Sigmoid colon (tissue), 7 donors: ENCODE measurements around the gene AP2A2. TPM values are rescaled to one million over a fixed set of nuclear protein-coding genes. Genes with fewer than 3 reads are reported as not detected.

Experiments used
- DNase-seq: peaks from one replicate; pipeline ENCODE4 v3.0.0-alpha.2; 2019
- H3K27ac ChIP-seq, 4 donors: fragments of 200-600 bp; sonication (generic); one replicate each; pipeline ENCODE4 v1.5.1; 2016 to 2019; ENCODE audit warnings: mild to moderate bottlenecking in 1 of 4
- H3K27me3 ChIP-seq, 3 donors: fragments of 200-600 bp; sonication (generic); one replicate each; pipeline ENCODE4 v1.5.1; 2019; ENCODE audit warnings: mild to moderate bottlenecking in 1 of 3
- H3K36me3 ChIP-seq, 4 donors: fragments of 200-600 bp; sonication (generic); one replicate each; pipeline ENCODE4 v1.5.1; 2016 to 2019
- H3K4me1 ChIP-seq, 4 donors: fragments of 200-600 bp; sonication (generic); one replicate each; pipeline ENCODE4 v1.5.1; 2017 to 2019
- H3K4me3 ChIP-seq, 4 donors: fragments of 200-600 bp; sonication (generic); one replicate each; pipeline ENCODE4 v1.5.1; 2017 to 2019; ENCODE audit warnings: mild to moderate bottlenecking in 2 of 4, moderate library complexity in 1 of 4
- H3K9me3 ChIP-seq, 4 donors: fragments of 200-600 bp in 3 of 4; sonication (generic) in 3 of 4; one replicate each; pipeline versions ENCODE4 v1.5.1 to v1.6.1; 2013 to 2019
- CTCF ChIP-seq, 4 experiments: fragments of 450-650 bp in 3 of 4; fragments of 200-600 bp in 1 of 4; IDR thresholded peaks; one replicate each; pipeline ENCODE4 v1.5.1; 2016 to 2019; ENCODE audit warnings: antibody characterized with exemption in 4 of 4, mild to moderate bottlenecking in 3 of 4, moderate library complexity in 2 of 4
- EP300 ChIP-seq, 4 donors: sonication (generic); formaldehyde crosslinking; IDR thresholded peaks; one replicate each; pipeline ENCODE4 v1.6.1; 2017; ENCODE audit warnings: antibody characterized with exemption in 4 of 4
- POLR2A ChIP-seq, 2 donors: fragments of 450-650 bp; IDR thresholded peaks; one replicate each; pipeline ENCODE4 v1.6.1; 2016; ENCODE audit warnings: antibody characterized with exemption in 2 of 2, mild to moderate bottlenecking in 2 of 2, moderate library complexity in 2 of 2
- POLR2AphosphoS5 ChIP-seq, 4 donors: sonication (generic); formaldehyde crosslinking; IDR thresholded peaks; one replicate each; pipeline ENCODE4 v1.6.1; 2017; ENCODE audit warnings: antibody characterized with exemption in 4 of 4
- WGBS, 2 donors: extraction: QIAGEN DNeasy Blood & Tissue Kit; methylation state at CpG; one replicate each; pipeline ENCODE4 v1.1.7; 2013; 5-methylcytosine and 5-hydroxymethylcytosine counted together
- intact Hi-C: fragments of 100-400 bp; cut with DNase I; formaldehyde crosslinking; loops from one replicate; pipeline ENCODE4 v1.15.1; 2023
- polyA plus RNA-seq, 3 donors: library from polyadenylated mRNA; stranded (reverse); fragments of 200-250 nt; gene quantifications; one replicate each; pipeline ENCODE4 v1.2.3, GENCODE V29; 2013
- total RNA-seq, 4 donors: library from RNA; depleted of rRNA; stranded (reverse); fragments of >200 nt; gene quantifications; one replicate each; pipeline ENCODE4 v1.1.0, GENCODE V29; 2016
- donor health status: healthy with polysubstance abuse.
- donor health status: Bipolar disorder and iron deficiency.
- donor health status: healthy.

AP2A2 gene
- total and polyA plus RNA-seq, 7 donors: 21.0 to 78.4 (median 47.0) TPM

DNA sequence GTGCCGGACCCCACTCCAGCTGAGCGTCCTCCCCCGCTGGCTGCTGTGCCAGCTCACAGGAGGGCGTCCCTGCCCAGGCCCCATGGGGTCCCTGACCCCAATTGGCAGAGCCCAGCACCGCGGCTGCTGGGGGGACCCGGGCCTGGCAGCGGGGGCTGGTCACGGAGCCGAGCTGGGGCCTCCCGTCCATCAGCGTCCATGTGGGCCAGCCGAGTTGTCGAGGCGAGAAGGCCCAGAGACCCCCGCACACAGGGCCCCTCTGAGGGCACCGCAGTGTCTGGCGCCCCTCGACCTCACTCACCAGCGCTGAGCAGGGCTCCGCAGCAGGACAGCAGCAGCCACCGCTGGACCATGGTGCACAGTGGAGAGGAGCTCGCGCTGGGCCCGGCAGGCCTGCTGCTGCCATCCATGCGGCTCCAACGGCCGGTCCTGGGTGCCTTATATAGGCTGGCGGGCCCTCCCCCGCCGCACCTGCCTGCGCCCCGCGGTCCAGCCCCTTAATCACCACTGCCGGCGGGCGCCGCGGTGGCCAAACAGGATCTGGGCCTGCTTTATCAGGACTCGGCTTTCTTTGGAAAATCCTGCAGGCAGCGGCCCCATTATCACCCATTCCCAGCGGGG is 110.7 kb downstream of the AP2A2 start, which contains the start of gene MUC6:
TSS of gene MUC6 (minus strand) at position 416 of the 621 bp plus-strand sequence. CDS start at position 353, 63 bp downstream.
- Histone ChIP-seq H3K27ac (no peak within 1 kb of the TSS), H3K4me1 (no peaks in the 10 kb centered on the region), H3K36me3 (no peaks in the 10 kb centered on the region), H3K9me3 (no peaks in the 10 kb centered on the region), H3K27me3 (peaks cover 0 to 34% (median 28%) of the 10 kb centered on the region in 3 donors), H3K4me3 (no peak within 1 kb of the TSS)
- TF ChIP-seq EP300 (IDR thresholded peaks at IDR 0.05) (no peak), CTCF (IDR thresholded peaks at IDR 0.05) (no peak), POLR2A (IDR thresholded peaks at IDR 0.05) (no peak), POLR2AphosphoS5 (IDR thresholded peaks at IDR 0.05) (no peak)
- DNase-seq: no peak
- 47 to 69% methylated on average over 42 of the region's 42 CpGs for WGBS, 2 donors
- intact Hi-C loops: no loop called here

GRCh38 chr11:1036931-1037330 is 111.3 kb downstream of the AP2A2 start:
- intact Hi-C loops: no loop called here
- no peaks in the 10 kb centered on the region for H3K36me3 ChIP-seq
- DNase-seq: no peak
- H3K4me3 ChIP-seq: no peak overlapping the region
- TF ChIP-seq EP300 (IDR thresholded peaks at IDR 0.05) (no peak), POLR2AphosphoS5 (IDR thresholded peaks at IDR 0.05) (no peak), POLR2A (IDR thresholded peaks at IDR 0.05) (no peak), CTCF (IDR thresholded peaks at IDR 0.05) (no peak)
- H3K27ac ChIP-seq: no peak overlapping the region
- 36 to 73% methylated on average over 13 of the region's 13 CpGs for WGBS, 2 donors
- no peaks in the 10 kb centered on the region for H3K9me3 ChIP-seq
- H3K27me3 ChIP-seq: peaks cover 0 to 38% (median 33%) of the 10 kb centered on the region in 3 donors
- no peaks in the 10 kb centered on the region for H3K4me1 ChIP-seq

GRCh38 chr11:1037506-1038055 is 111.9 kb downstream of the AP2A2 start:
- no peak for TF ChIP-seq POLR2A (IDR thresholded peaks at IDR 0.05)
- no peak for TF ChIP-seq POLR2AphosphoS5 (IDR thresholded peaks at IDR 0.05)
- H3K27ac ChIP-seq: no peak overlapping the region
- H3K27me3 ChIP-seq: peaks cover 0 to 44% (median 39%) of the 10 kb centered on the region in 3 donors
- H3K9me3 ChIP-seq: no peaks in the 10 kb centered on the region
- DNase-seq: no peak
- H3K4me1 ChIP-seq: no peaks in the 10 kb centered on the region
- H3K4me3 ChIP-seq: no peak overlapping the region
- intact Hi-C loops: no loop called here
- WGBS, 2 donors: 63 to 83% methylated on average over 26 of the region's 26 CpGs
- no peaks in the 10 kb centered on the region for H3K36me3 ChIP-seq

- no peaks in the 10 kb centered on the region for H3K36me3 ChIP-seq
- peaks cover 4 to 52% (median 42%) of the 10 kb centered on the region in 3 donors for H3K27me3 ChIP-seq
- TF ChIP-seq EP300 (IDR thresholded peaks at IDR 0.05): no peak
- no peaks in the 10 kb centered on the region for H3K9me3 ChIP-seq
- WGBS, 2 donors: 74 to 86% methylated on average over 10 of the region's 10 CpGs
- no peaks in the 10 kb centered on the region for H3K4me1 ChIP-seq
- H3K27ac ChIP-seq: no peak overlapping the region
- intact Hi-C loops: no loop called here
- H3K4me3 ChIP-seq: no peak overlapping the region
- DNase-seq: no peak
These were observed 112.7 kb downstream of the AP2A2 start for GRCh38 chr11:1038361-1038760.

DNA sequence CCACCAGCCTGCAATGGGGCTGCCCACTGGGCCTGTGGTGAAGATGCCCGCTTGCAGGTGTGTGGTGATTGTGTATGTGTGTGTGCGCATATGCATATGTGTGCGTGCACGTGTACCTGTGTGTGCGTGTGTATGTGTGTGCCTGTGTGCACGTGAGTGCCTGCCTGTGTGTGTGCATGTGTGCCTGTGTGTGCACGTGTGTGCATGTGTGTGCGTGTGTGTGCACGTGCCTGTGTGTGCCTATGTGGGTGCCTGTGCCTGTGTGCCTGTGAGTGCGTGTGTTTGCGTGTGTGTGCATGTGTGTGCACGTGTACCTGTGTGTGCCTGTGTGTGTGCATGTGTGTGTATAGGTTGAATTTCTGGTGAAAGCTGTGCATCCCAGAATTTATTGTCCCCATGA is 113.3 kb downstream of the AP2A2 start:
- WGBS, 2 donors: 92 to 95% methylated on average over 12 of the region's 12 CpGs
- H3K36me3 ChIP-seq: no peaks in the 10 kb centered on the region
- no peak overlapping the region for H3K4me3 ChIP-seq
- no peaks in the 10 kb centered on the region for H3K9me3 ChIP-seq
- H3K4me1 ChIP-seq: no peaks in the 10 kb centered on the region
- intact Hi-C loops: no loop called here
- no peak for DNase-seq
- H3K27ac ChIP-seq: no peak overlapping the region
- TF ChIP-seq EP300 (IDR thresholded peaks at IDR 0.05): no peak
- TF ChIP-seq POLR2A (IDR thresholded peaks at IDR 0.05): no peak
- TF ChIP-seq POLR2AphosphoS5 (IDR thresholded peaks at IDR 0.05): no peak
- TF ChIP-seq CTCF (IDR thresholded peaks at IDR 0.05): no peak
- peaks cover 4 to 52% (median 42%) of the 10 kb centered on the region in 3 donors for H3K27me3 ChIP-seq
